Right ventricle myocardium inferior (tissue), 1 donor: ENCODE measurements around the gene MSANTD3. TPM values are rescaled to one million over a fixed set of nuclear protein-coding genes. Genes with fewer than 3 reads are reported as not detected.

Source experiments
- ATAC-seq: fragments of 200-7000 bp; cut with Tn5 transposase; one replicate; pipeline ENCODE4 v1.9.1; 2020; ENCODE audit warnings: mild to moderate bottlenecking, moderate library complexity
- DNase-seq: peaks from one replicate; pipeline ENCODE4 v3.0.0; 2021; ENCODE audit errors: missing footprints
- intact Hi-C: fragments of 100-400 bp; cut with DNase I; formaldehyde crosslinking; loops from one replicate; pipeline ENCODE4 v1.11.0; 2022
- total RNA-seq: library from RNA; stranded (reverse); fragmentation: NEBNext Ultra II Directional; extraction: Animal tissue kit (Norgen Biotek cat#: 25700); gene quantifications from one replicate; pipeline ENCODE4 v1.2.1, GENCODE V29; 2021
- donor health status: DM: no; HTN: yes; CAD: no; lungs with severe emphysema.

Gene MSANTD3
- total RNA-seq, 1 donor from 2014 or later = 18.6 TPM

- DNase-seq = no peak
- ATAC-seq = no peak
- intact Hi-C loops = loop anchor here (5.0 kb wide), 1 partner anchor 148 kb away; no protein-coding TSS in a partner anchor
Measured at GRCh38 chr9:100449420-100449819, 22.5 kb downstream of the MSANTD3 start.

GRCh38 chr9:100452894-100453293 lies 26.0 kb downstream of the MSANTD3 start:
- ATAC-seq (no peak), DNase-seq (no peak)
- intact Hi-C loops = no loop called here

- intact Hi-C loops = no loop called here
- DNase-seq (no peak), ATAC-seq (no peak)
Measured at GRCh38 chr9:100455470-100455869, 28.5 kb downstream of the MSANTD3 start.

GRCh38 chr9:100457517-100457916 lies 30.6 kb downstream of the MSANTD3 start:
- ATAC-seq = no peak
- no peak for DNase-seq
- intact Hi-C loops = no loop called here

- intact Hi-C loops = no loop called here
Measured at GRCh38 chr9:100459963-100460362, 33.0 kb downstream of the MSANTD3 start.

GRCh38 chr9:100465274-100465673 lies 38.3 kb downstream of the MSANTD3 start:
- intact Hi-C loops = no loop called here
- DNase-seq (no peak), ATAC-seq (no peak)

More at GRCh38 chr9:100459963-100460362, 33.0 kb downstream of the MSANTD3 start:
- DNase-seq (no peak), ATAC-seq (no peak)

GRCh38 chr9:100465761-100466160 lies 38.8 kb downstream of the MSANTD3 start:
- intact Hi-C loops = no loop called here
- no peak for ATAC-seq

GRCh38 chr9:100466171-100466828 lies 39.4 kb downstream of the MSANTD3 start:
- intact Hi-C loops = no loop called here
- ATAC-seq (peak; percentile 83), DNase-seq (no peak)

More at GRCh38 chr9:100465761-100466160, 38.8 kb downstream of the MSANTD3 start:
- DNase-seq = no peak

- ATAC-seq = no peak
- intact Hi-C loops = no loop called here
Measured at GRCh38 chr9:100466829-100467221, 39.9 kb downstream of the MSANTD3 start.

GRCh38 chr9:100468041-100468440 lies 41.1 kb downstream of the MSANTD3 start:
- intact Hi-C loops = no loop called here
- ATAC-seq = no peak
- no peak for DNase-seq

More at GRCh38 chr9:100466829-100467221, 39.9 kb downstream of the MSANTD3 start:
- no peak for DNase-seq

GRCh38 chr9:100472268-100472667 lies 45.3 kb downstream of the MSANTD3 start:
- intact Hi-C loops = no loop called here
- no peak for ATAC-seq
- DNase-seq = no peak

- intact Hi-C loops = no loop called here
- no peak for DNase-seq
- peak; percentile 66 for ATAC-seq
Measured at GRCh38 chr9:100472788-100473275, 45.9 kb downstream of the MSANTD3 start, which contains the start of gene TMEFF1. Gene TMEFF1 (plus strand): TSS chr9:100473149. CDS start chr9:100473545, 396 bp downstream.

GRCh38 chr9:100473276-100474081 lies 46.5 kb downstream of the MSANTD3 start:
- peak; percentile 45 for ATAC-seq
- no peak for DNase-seq
- intact Hi-C loops = no loop called here

- ATAC-seq (no peak), DNase-seq (no peak)
- intact Hi-C loops = no loop called here
Measured at GRCh38 chr9:100474082-100474923, 47.4 kb downstream of the MSANTD3 start.

- intact Hi-C loops = no loop called here
- DNase-seq = no peak
- no peak for ATAC-seq
Measured at GRCh38 chr9:100474924-100475276, 48.0 kb downstream of the MSANTD3 start.

- intact Hi-C loops = no loop called here
- DNase-seq = no peak
- ATAC-seq = no peak
Measured at GRCh38 chr9:100477241-100477640, 50.3 kb downstream of the MSANTD3 start.

- ATAC-seq (no peak), DNase-seq (no peak)
- intact Hi-C loops = no loop called here
Measured at GRCh38 chr9:100478192-100478591, 51.2 kb downstream of the MSANTD3 start.

GRCh38 chr9:100479820-100480219 lies 52.9 kb downstream of the MSANTD3 start:
- no peak for ATAC-seq
- intact Hi-C loops = no loop called here
- no peak for DNase-seq

- intact Hi-C loops = no loop called here
- DNase-seq = no peak
- no peak for ATAC-seq
Measured at GRCh38 chr9:100485196-100485595, 58.3 kb downstream of the MSANTD3 start.
